Measurements from ENCODE around the gene TMEM178B. TPM values are rescaled to one million over a fixed set of nuclear protein-coding genes. Genes with fewer than 3 reads are reported as not detected.

Gene TMEM178B
- total and polyA plus RNA-seq, 2 of the 13 experiments (the other 11 are each of a cell fraction or from before 2014, with no cell fraction given), result 0.01 to 0.02 TPM

GRCh38 chr7:141312395-141312794 is 238.5 kb downstream of the TMEM178B start:
- H3K27me3 ChIP-seq (ENCODE audit: control insufficient read depth in 1 of 2, insufficient read depth in 2 of 2, low read length in 2 of 2), result peaks cover 0 to 4% of the 10 kb centered on the region in 2 experiments; a peak in 2 of 5 replicates
- BruUV-seq (replicated peaks), result no TSS peak
- intact Hi-C loops (cut with micrococcal nuclease; ENCODE audit: unreplicated experiment), result no loop called here
- no peaks in the 10 kb centered on the region for H3K79me2 ChIP-seq (ENCODE audit: insufficient read depth, low read length)
- DNase-seq (ENCODE audit: low spot score) (no peak), FAIRE-seq (no peak), ATAC-seq (no peak)
- H3K4me1 ChIP-seq (ENCODE audit: insufficient read depth, low read length), result no peaks in the 10 kb centered on the region
- in situ Hi-C loops (cut with HindIII; ENCODE audit: extremely low pct_ligation_motif_present, low pct_unique_long_range_greater_than_20kb), result no loop called here
- no peak overlapping the region for H2AFZ ChIP-seq (ENCODE audit: low read length)
- no peak overlapping the region for H3K27ac ChIP-seq (ENCODE audit: extremely low read length, insufficient read depth, low read length)
- no peaks in the 10 kb centered on the region for H3K36me3 ChIP-seq (replicated peaks in 1 of 2; ENCODE audit: control insufficient read depth in 1 of 2, insufficient read depth in 2 of 2, low read length in 2 of 2)
- ChIA-PET CTCF (ENCODE audit: low intra/inter-chr PET ratio, low total read pairs) (no interaction called here), POLR2A (no interaction called here)
- no peak overlapping the region for H3K4me2 ChIP-seq (ENCODE audit: low read depth, low read length)
- no peaks in the 10 kb centered on the region for H4K20me1 ChIP-seq (ENCODE audit: insufficient read depth, low read length)
- H3K9me3 ChIP-seq (ENCODE audit: low read length), result no peaks in the 10 kb centered on the region
- H3K4me3 ChIP-seq (replicated peaks in 1 of 3; ENCODE audit: insufficient read depth in 1 of 3, low read depth in 2 of 3, low read length in 3 of 3), result no peak overlapping the region
- no peak overlapping the region for H3K9ac ChIP-seq (ENCODE audit: insufficient read depth, low read depth, low read length)
- 0% methylated on average over 2 of the region's 2 CpGs for WGBS (ENCODE audit: low lambda C conversion rate)
- TF ChIP-seq TERF1 (CRISPR knock-in tag; IDR thresholded peaks at IDR 0.05), result no peak
- no peak for TF ChIP-seq RXRB (CRISPR knock-in tag; IDR thresholded peaks at IDR 0.05; ENCODE audit: borderline replicate concordance)
- TF ChIP-seq ARHGAP35 (CRISPR knock-in tag; IDR thresholded peaks at IDR 0.05; ENCODE audit: borderline replicate concordance), result no peak
- no peak for TF ChIP-seq SOX13 (IDR thresholded peaks at IDR 0.05)
- TF ChIP-seq SOX13 (CRISPR knock-in tag; conservative IDR thresholded peaks at IDR 0.05 in 1 of 2, IDR thresholded peaks at IDR 0.05 in 1 of 2), result no peak
- TF ChIP-seq TFDP2 (CRISPR knock-in tag; IDR thresholded peaks at IDR 0.05), result no peak
- TF ChIP-seq PCBP2 (optimal IDR thresholded peaks at IDR 0.05; ENCODE audit: low read depth, low read length, poor library complexity, severe bottlenecking), result no peak
- no peak for TF ChIP-seq HMG20B (CRISPR knock-in tag; conservative IDR thresholded peaks at IDR 0.05)
- TF ChIP-seq BORCS8-MEF2B (CRISPR knock-in tag; IDR thresholded peaks at IDR 0.05), result no peak
- TF ChIP-seq, protein P1, sequence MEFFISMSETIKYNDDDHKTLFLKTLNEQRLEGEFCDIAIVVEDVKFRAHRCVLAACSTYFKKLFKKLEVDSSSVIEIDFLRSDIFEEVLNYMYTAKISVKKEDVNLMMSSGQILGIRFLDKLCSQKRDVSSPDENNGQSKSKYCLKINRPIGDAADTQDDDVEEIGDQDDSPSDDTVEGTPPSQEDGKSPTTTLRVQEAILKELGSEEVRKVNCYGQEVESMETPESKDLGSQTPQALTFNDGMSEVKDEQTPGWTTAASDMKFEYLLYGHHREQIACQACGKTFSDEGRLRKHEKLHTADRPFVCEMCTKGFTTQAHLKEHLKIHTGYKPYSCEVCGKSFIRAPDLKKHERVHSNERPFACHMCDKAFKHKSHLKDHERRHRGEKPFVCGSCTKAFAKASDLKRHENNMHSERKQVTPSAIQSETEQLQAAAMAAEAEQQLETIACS (CRISPR knock-in tag; IDR thresholded peaks at IDR 0.05), result no peak
- no peak for TF ChIP-seq DR1 (CRISPR knock-in tag; IDR thresholded peaks at IDR 0.05)
- TF ChIP-seq RARA (CRISPR knock-in tag; IDR thresholded peaks at IDR 0.05), result no peak
- TF ChIP-seq ZFP91 (CRISPR knock-in tag; IDR thresholded peaks at IDR 0.05; ENCODE audit: borderline replicate concordance), result no peak
- TF ChIP-seq IRF9 (CRISPR knock-in tag; IDR thresholded peaks at IDR 0.05; ENCODE audit: borderline replicate concordance), result no peak
- no peak for TF ChIP-seq XRCC5 (optimal IDR thresholded peaks at IDR 0.05; ENCODE audit: low read length)
- TF ChIP-seq NR2F1 (CRISPR knock-in tag; IDR thresholded peaks at IDR 0.05), result no peak

All from HepG2 (cell line).